ENCODE results near the gene GPN2. TPM values are rescaled to one million over a fixed set of nuclear protein-coding genes. Genes with fewer than 3 reads are reported as not detected.

Gene GPN2
- total RNA-seq, 1 experiment from 2014 or later = 32.0 TPM

DNA sequence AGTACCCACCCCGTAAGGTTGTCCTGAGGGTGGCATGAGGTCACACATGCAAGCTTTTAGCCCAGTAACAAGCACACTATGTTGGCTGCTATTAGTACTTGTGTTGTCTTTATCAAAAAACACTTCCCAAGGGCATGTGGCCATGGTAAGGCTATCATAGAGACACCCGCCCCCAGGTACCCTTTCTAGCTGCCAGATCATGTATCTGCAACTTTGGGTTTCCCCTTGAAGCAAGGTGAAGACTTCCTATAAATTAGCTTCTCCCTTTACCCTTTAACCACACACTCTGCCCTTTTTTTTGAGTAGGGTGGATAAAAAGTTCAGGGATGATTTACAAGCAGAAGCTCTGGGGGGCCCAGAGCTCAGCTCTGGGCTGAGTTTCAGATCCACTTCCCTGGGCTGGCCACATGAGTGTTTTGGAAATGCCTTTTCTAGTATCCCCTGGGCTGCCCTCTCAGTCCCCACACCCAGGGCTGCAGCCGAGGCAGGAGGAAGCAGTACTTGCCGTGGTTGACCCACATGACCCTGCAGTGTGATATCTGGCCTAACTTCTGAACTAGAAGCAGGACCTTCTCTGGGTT is 61.6 kb downstream of the GPN2 start:
- Histone ChIP-seq H3K36me3 (ENCODE audit: control insufficient read depth, insufficient read depth, low read length) (no peaks in the 10 kb centered on the region), H3K27me3 (replicated peaks; ENCODE audit: control insufficient read depth, insufficient read depth, low read length) (no peaks in the 10 kb centered on the region), H3K4me3 (ENCODE audit: low read depth, low read length) (no peak overlapping the region), H3K9me3 (no peaks in the 10 kb centered on the region), H3K4me1 (peaks cover 18% of the 10 kb centered on the region)
- POLR2A ChIA-PET = interaction anchor here (0.6 kb wide), 1 partner anchor 36 kb away, joined by 5 read pairs; no protein-coding TSS in a partner anchor
- BruUV-seq (replicated peaks) = TSS peak; percentile 14
- TF ChIP-seq CTCF (IDR thresholded peaks at IDR 0.05; ENCODE audit: insufficient read depth in 1 of 2, low read depth in 1 of 2, low read length in 1 of 2, severe bottlenecking in 1 of 2, unreplicated experiment in 1 of 2) = no peak
- Mint-ChIP-seq H3K9me3 (ENCODE audit: unreplicated experiment) (no peaks in the 10 kb centered on the region), H3K36me3 (ENCODE audit: insufficient read depth, unreplicated experiment) (peaks cover 5% of the 10 kb centered on the region), H3K4me1 (ENCODE audit: low read depth, unreplicated experiment) (peaks cover 16% of the 10 kb centered on the region), H3K27ac (ENCODE audit: unreplicated experiment) (no peak overlapping the region), H3K4me3 (ENCODE audit: unreplicated experiment) (peak overlapping the region; percentile 88), H3K27me3 (ENCODE audit: insufficient read depth, unreplicated experiment) (no peaks in the 10 kb centered on the region)
- CTCF ChIA-PET = no interaction called here
- intact Hi-C loops (cut with micrococcal nuclease; ENCODE audit: unreplicated experiment) = no loop called here
- no peak for DNase-seq

GRCh38 chr1:26827663-26828062 is 62.4 kb downstream of the GPN2 start:
- peak overlapping the region; percentile 68 for H3K27ac Mint-ChIP-seq (ENCODE audit: unreplicated experiment)
- H3K4me3 Mint-ChIP-seq (ENCODE audit: unreplicated experiment) = peak overlapping the region; percentile 88
- ChIA-PET POLR2A (no interaction called here), CTCF (no interaction called here)
- peaks cover 5% of the 10 kb centered on the region for H3K36me3 Mint-ChIP-seq (ENCODE audit: insufficient read depth, unreplicated experiment)
- H3K27me3 ChIP-seq (replicated peaks; ENCODE audit: control insufficient read depth, insufficient read depth, low read length) = no peaks in the 10 kb centered on the region
- no peaks in the 10 kb centered on the region for H3K36me3 ChIP-seq (ENCODE audit: control insufficient read depth, insufficient read depth, low read length)
- intact Hi-C loops (cut with micrococcal nuclease; ENCODE audit: unreplicated experiment) = no loop called here
- peaks cover 18% of the 10 kb centered on the region for H3K4me1 ChIP-seq
- no peak for DNase-seq
- no peak for TF ChIP-seq CTCF (IDR thresholded peaks at IDR 0.05; ENCODE audit: insufficient read depth in 1 of 2, low read depth in 1 of 2, low read length in 1 of 2, severe bottlenecking in 1 of 2, unreplicated experiment in 1 of 2)
- H3K4me3 ChIP-seq (ENCODE audit: low read depth, low read length) = peak overlapping the region; percentile 71; the same call in 1 of the 2 replicates
- H3K9me3 Mint-ChIP-seq (ENCODE audit: unreplicated experiment) = no peaks in the 10 kb centered on the region
- H3K9me3 ChIP-seq = no peaks in the 10 kb centered on the region
- no peaks in the 10 kb centered on the region for H3K27me3 Mint-ChIP-seq (ENCODE audit: insufficient read depth, unreplicated experiment)
- BruUV-seq (replicated peaks) = no TSS peak
- H3K4me1 Mint-ChIP-seq (ENCODE audit: low read depth, unreplicated experiment) = peaks cover 16% of the 10 kb centered on the region

GRCh38 chr1:26827106-26827604 is 62.9 kb downstream of the GPN2 start:
- intact Hi-C loops (cut with micrococcal nuclease; ENCODE audit: unreplicated experiment) = no loop called here
- CTCF ChIA-PET = no interaction called here
- peaks cover 5% of the 10 kb centered on the region for H3K36me3 Mint-ChIP-seq (ENCODE audit: insufficient read depth, unreplicated experiment)

More at GRCh38 chr1:26827106-26827604, 62.9 kb downstream of the GPN2 start:
- TF ChIP-seq CTCF (IDR thresholded peaks at IDR 0.05; ENCODE audit: insufficient read depth in 1 of 2, low read depth in 1 of 2, low read length in 1 of 2, severe bottlenecking in 1 of 2, unreplicated experiment in 1 of 2) = no peak
- H3K4me1 Mint-ChIP-seq (ENCODE audit: low read depth, unreplicated experiment) = peaks cover 16% of the 10 kb centered on the region
- no peaks in the 10 kb centered on the region for H3K9me3 Mint-ChIP-seq (ENCODE audit: unreplicated experiment)
- H3K4me3 Mint-ChIP-seq (ENCODE audit: unreplicated experiment) = peak overlapping the region; percentile 88
- Histone ChIP-seq H3K4me1 (peaks cover 18% of the 10 kb centered on the region), H3K9me3 (no peaks in the 10 kb centered on the region), H3K4me3 (ENCODE audit: low read depth, low read length) (peak overlapping the region; percentile 71), H3K27me3 (replicated peaks; ENCODE audit: control insufficient read depth, insufficient read depth, low read length) (no peaks in the 10 kb centered on the region), H3K36me3 (ENCODE audit: control insufficient read depth, insufficient read depth, low read length) (no peaks in the 10 kb centered on the region)
- no TSS peak for BruUV-seq (replicated peaks)
- POLR2A ChIA-PET = no interaction called here
- peak overlapping the region; percentile 68 for H3K27ac Mint-ChIP-seq (ENCODE audit: unreplicated experiment)
- H3K27me3 Mint-ChIP-seq (ENCODE audit: insufficient read depth, unreplicated experiment) = no peaks in the 10 kb centered on the region
- DNase-seq = no peak
